SH-SY5Y (cell line): Measurements from ENCODE around the gene MAN1A2.

Experiments used
- GATA2 ChIP-seq: IDR thresholded peaks from 2 replicates; pipeline ENCODE4 v1.6.1; 2011; ENCODE audit warnings: mild to moderate bottlenecking, low read depth, low read length
- GATA3 ChIP-seq: IDR thresholded peaks from 2 replicates; pipeline ENCODE4 v1.6.1; 2011; ENCODE audit warnings: low read depth, mild to moderate bottlenecking, low read length, moderate library complexity

- TF ChIP-seq GATA3 (no peak), GATA2 (no peak)
These were observed 206.3 kb downstream of the MAN1A2 start for GRCh38 chr1:117573386-117574023.
